NCI-H2227 (cell line): Measurements from ENCODE around the gene DENND4C.
"Not testable (repeated sequence)": the region's sequence is repeated elsewhere in the genome, so short reads cannot be mapped to it uniquely, and the experiment has no call there.

ENCODE experiments used
- DNase-seq: peaks from one replicate; lab custom pipeline; 2025; ENCODE audit not compliant: unreplicated experiment; lab: John Stamatoyannopoulos, UW

The DENND4C gene

DNA sequence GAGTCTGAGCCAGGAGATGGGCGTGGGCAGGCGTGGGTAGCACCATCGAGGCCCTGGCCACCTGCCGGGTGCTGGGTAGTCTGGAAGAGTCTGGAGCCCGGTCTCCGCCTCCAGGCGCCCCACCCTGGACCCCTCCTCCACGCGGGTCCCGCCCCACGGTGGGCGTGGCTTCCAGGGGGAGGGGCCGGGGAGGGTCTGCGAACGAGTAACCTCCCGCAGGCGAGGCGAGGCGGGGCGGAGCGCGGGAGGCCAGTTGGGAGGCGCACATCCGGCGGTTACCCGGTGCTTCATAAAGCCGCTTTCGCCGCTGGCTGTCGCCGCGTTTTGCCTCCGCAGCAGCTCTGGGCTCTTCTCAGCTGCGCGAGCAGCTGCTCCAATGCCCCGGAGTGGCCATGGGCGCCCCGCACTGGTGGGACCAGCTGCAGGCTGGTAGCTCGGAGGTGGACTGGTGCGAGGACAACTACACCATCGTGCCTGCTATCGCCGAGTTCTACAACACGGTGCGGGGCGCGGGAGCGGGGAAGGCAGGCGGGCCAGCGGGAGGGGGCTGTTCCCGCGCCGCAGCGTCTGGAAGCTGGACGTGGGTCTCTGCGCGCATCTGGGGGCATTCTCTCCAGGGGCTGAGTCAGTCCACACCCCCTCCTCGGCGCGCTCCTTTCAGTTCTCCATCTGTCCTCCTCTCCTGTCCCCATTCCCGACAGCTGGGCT, 178.4 kb downstream of the DENND4C start, which contains the start of gene ACER2:
Gene ACER2, plus strand, starts transcription at position 317 of the 708 bp plus-strand sequence. Its CDS starts 76 bp downstream, at position 393.
- peak; percentile 97 for DNase-seq

DNA sequence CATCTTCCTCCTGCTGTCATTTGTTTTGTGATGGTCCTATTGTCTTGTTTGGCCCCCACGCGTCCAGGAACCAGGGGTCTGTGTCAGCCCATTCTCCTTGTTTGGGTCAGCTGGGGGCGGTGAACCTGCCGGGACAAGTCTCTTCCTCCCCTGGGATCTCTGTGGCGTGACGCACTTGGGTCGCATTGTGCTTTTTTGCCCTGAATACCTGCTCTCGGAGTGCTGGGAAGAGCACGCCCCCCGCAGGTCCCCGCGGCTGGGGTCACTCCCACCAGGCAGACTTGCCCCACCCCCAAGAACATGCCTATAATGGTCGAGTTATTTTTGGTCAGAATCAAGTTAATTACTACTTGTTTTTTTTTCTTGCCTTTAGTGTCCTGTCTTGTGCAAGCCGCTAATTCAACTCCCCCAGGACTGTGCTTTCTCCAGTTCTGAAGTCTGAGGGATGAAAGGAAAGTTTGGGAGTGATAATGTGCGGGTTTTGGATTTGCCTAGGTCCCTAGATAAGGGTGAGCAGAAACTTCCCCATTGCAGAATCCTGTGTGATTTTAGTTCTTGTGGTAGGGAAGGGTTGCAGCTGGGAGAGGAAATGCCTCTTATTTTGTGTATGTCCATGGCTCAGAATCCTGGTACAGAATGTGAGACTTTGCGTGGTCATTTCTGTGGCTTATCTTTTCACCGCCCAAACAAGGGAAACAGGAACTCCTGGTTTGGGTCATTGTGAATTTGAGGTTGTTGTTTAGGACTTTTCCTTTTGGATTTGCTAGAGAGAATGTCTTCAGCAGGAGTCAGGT, 179.1 kb downstream of the DENND4C start:
- DNase-seq, result peak; percentile 47

DNA sequence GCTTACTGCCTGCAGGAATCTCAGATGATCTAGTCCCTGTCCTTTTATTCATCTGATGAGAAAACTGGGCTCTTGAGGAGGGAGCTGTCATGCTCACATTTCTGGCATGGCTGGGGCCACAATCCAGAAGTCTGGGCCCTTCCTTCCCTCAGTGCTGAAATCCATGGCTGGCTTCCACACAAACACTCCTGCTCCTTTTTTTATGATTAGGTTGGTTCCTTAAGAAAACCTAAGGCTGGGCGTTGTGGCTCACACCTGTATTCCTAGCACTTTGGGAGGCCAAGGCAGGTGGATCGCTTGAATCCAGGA, 179.7 kb downstream of the DENND4C start:
- DNase-seq, result no peak

DNA sequence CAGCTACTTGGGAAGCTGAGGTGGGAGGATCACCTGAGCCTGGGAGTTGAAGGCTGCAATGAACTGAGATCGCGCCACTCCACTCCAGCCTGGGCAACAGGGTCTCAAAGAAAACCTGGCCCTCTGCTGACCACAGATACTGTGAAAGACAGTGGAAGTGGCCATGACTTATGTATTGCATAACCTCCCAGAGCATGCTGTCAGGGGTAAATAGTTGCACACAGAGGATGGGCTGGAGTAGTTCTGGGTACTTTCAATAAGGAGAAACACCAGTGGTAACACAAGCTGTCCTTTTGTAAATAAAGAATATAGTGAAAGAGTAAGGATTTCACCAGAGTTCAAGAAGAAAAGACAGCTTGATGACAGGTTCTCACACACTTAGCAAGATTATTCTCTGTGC, 180.1 kb downstream of the DENND4C start:
- no peak for DNase-seq

DNA sequence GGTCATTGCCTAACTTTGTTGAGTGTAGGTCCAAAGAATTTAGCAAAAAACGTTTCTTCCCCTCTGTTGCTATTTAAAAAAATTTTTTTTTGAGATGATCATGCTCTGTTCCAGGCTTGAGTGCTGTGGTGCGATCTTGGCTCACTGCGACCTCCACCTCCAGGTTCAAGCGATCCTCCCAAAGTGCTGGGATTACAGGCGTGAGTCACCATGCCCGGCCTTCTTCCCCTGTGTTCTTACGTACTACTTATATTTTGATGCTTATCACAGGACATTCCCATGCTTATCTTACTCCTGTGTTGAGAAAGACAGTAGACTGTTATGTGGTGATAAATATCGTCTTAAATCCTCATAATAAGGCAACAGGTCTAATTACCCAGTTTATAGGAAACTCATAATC, 180.8 kb downstream of the DENND4C start:
- no peak for DNase-seq

DNA sequence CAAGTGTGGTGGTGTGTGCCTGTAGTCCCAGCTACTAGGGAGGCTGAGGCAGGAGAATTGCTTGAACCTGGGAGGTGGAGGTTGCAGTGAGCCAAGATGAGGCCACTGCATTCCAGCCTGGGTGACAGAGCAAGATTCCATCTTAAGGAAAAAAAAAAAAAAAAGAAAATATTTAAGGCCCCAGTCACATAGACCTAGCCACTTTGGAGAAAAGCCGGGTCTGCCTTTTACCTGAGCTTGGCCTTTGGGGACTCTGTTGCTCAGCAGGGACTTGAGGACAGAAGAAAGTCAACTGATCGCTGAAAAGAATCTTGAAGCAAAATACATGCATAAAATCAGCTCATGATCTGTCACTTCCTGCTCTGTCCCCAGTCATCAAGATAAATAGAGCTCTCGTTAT, 183.0 kb downstream of the DENND4C start:
- not testable (repeated sequence) for DNase-seq

DNA sequence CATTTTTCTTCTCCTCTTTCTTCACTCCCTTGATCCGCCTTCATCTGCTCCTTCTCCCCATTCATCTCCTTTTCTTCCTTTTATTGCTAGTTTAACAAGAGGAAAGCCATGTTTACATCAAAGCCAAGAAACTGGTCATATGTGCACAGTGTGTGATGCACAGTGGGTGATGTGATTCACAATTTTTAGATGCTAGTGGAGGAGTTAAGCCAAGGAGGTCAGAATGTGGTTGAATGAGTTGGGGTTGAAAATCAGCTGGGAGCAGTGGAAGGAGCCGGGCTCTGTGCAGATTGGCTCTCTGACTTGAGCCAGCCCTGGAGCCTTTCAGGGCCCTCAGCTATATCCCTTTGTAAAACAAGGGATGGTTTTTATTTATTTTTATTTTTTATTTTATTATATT, 185.7 kb downstream of the DENND4C start:
- no peak for DNase-seq

DNA sequence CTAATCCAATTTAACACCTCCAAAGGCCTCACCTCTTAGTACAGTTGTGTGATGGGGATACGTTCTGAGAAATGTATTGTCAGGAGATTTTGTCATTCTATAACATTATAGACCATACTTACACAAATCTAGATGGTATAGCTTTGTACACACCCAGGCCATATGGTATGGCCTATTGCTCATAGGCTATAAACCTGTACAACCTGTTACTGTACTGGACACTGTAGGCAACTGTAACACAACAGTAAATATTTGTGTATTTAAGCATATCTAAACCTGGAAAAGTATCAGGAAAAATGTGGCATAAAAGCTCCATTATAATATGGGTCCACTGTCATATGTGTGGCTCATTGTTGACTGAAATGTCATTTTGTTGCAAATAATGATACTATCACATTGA, 190.4 kb downstream of the DENND4C start:
- DNase-seq, result no peak
